Activated CD4-positive, alpha-beta T cell treated with anti-CD3 and anti-CD28 coated beads, Interleukin-2, amount 10 ng/mL, durations not matched to agents 7 days and 5 days (primary cell): Measurements from ENCODE around the gene SHTN1. TPM values are rescaled to one million over a fixed set of nuclear protein-coding genes. Genes with fewer than 3 reads are reported as not detected.

Experiments used
- CTCF ChIA-PET: fragments of 350-600 bp; sonication (Branson Sonifier 250); formaldehyde crosslinking; loops from one replicate; lab custom pipeline; 2021; ENCODE audit warnings: antibody characterized with exemption; lab: Charles Lee
- POLR2A ChIA-PET: fragments of 350-600 bp; sonication (Branson Sonifier 250); formaldehyde crosslinking; loops from one replicate; lab custom pipeline; 2021; ENCODE audit warnings: antibody characterized with exemption; lab: Charles Lee
- DNase-seq: peaks from one replicate; pipeline ENCODE4 v3.0.0-alpha.2; 2020
- H3K27ac Mint-ChIP-seq: one replicate; pipeline ENCODE4 v1.8.0; 2021; ENCODE audit warnings: mild to moderate bottlenecking, moderate library complexity, mixed read lengths
- H3K27me3 Mint-ChIP-seq: one replicate; pipeline ENCODE4 v1.8.0; 2021; ENCODE audit warnings: mixed read lengths
- H3K36me3 Mint-ChIP-seq: one replicate; pipeline ENCODE4 v1.8.0; 2021; ENCODE audit warnings: low read depth, mixed read lengths
- H3K4me1 Mint-ChIP-seq: one replicate; pipeline ENCODE4 v1.8.0; 2021; ENCODE audit warnings: mixed read lengths
- H3K4me3 Mint-ChIP-seq: one replicate; pipeline ENCODE4 v1.8.0; 2021; ENCODE audit warnings: mild to moderate bottlenecking, moderate library complexity, mixed read lengths
- H3K9me3 Mint-ChIP-seq: one replicate; pipeline ENCODE4 v1.8.0; 2021; ENCODE audit warnings: mixed read lengths
- total RNA-seq, 2 experiments: library from RNA; stranded (reverse); gene quantifications; one replicate each; pipeline ENCODE4 v1.2.3, GENCODE V29; 2021

Gene SHTN1
- total RNA-seq, 2 experiments from 2014 or later = 0.40 to 0.45 TPM

DNA sequence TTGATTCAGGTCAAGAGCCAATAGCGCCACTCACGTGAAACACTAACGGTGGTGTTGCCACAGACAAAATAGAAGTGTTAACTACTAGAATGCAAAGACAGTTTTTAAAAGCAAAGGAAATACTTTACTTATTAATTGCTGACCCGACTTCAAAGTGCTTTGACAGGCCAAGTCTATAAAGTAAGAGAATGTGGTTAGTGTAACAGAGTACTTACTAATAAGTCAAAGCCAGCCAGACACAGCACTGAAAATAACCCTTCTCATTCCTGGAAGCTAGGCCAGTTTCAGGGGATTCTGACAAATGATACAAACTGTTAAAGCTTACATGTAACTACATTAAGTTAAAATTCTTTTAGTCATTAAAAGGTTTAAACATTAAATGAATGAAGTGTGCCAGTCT, 105.4 kb downstream of the SHTN1 start:
- H3K36me3 Mint-ChIP-seq = no peaks in the 10 kb centered on the region
- ChIA-PET CTCF (no interaction called here), POLR2A (no interaction called here)
- H3K4me1 Mint-ChIP-seq = no peaks in the 10 kb centered on the region
- no peak overlapping the region for H3K27ac Mint-ChIP-seq
- DNase-seq = no peak
- H3K27me3 Mint-ChIP-seq = peaks cover 2% of the 10 kb centered on the region
- H3K4me3 Mint-ChIP-seq = no peak overlapping the region
- H3K9me3 Mint-ChIP-seq = no peaks in the 10 kb centered on the region

GRCh38 chr10:116893686-116894037, 111.3 kb downstream of the SHTN1 start:
- H3K4me3 Mint-ChIP-seq = no peak overlapping the region
- H3K27ac Mint-ChIP-seq = no peak overlapping the region
- no peaks in the 10 kb centered on the region for H3K9me3 Mint-ChIP-seq
- H3K4me1 Mint-ChIP-seq = no peaks in the 10 kb centered on the region
- no peak for DNase-seq
- CTCF ChIA-PET = no interaction called here
- POLR2A ChIA-PET = no interaction called here
- no peaks in the 10 kb centered on the region for H3K36me3 Mint-ChIP-seq
- peaks cover 33% of the 10 kb centered on the region for H3K27me3 Mint-ChIP-seq

DNA sequence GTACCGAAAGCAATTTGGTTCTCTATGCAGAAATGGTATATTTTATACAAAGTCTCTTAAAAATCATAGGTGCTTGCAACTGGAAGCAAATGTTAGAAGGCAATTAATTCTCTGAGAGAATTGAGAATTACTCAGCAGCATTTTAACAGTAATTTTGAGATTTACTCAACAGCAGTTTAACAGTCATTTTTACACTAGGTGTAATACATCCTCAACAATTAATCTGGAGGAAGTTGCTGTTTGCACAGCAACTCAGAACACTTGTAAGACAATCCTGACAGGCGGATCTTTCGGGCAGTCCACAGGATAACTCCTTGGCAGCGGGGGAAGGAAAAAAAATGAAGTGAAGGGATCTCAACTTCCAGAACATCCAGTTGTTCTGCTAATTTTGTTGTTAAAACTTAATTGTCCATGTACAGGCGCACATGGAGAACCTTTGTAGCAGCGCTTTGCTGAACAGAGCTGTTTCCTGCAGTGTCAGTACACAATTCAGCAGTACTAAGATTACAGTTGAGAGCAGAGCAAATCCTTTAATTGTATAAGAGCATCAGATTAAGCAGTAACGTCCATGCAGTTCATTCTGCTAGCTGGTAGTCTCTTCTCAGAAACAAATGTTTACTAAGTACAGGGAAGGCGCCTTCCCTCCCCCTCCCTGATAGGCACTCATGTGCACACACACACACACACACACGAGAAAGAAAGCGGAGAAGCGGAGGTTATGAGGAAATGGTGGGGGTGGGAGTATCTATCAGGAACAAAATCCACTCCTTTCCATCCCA, 111.9 kb downstream of the SHTN1 start:
- Mint-ChIP-seq H3K27ac (no peak overlapping the region), H3K4me3 (no peak overlapping the region), H3K4me1 (no peaks in the 10 kb centered on the region), H3K9me3 (no peaks in the 10 kb centered on the region), H3K36me3 (no peaks in the 10 kb centered on the region), H3K27me3 (peaks cover 33% of the 10 kb centered on the region)
- no peak for DNase-seq
- CTCF ChIA-PET = no interaction called here
- POLR2A ChIA-PET = no interaction called here

GRCh38 chr10:116891208-116891607, 113.8 kb downstream of the SHTN1 start:
- Mint-ChIP-seq H3K4me3 (no peak overlapping the region), H3K36me3 (no peaks in the 10 kb centered on the region)
- POLR2A ChIA-PET = no interaction called here

GRCh38 chr10:116889066-116889465, 115.9 kb downstream of the SHTN1 start:
- ChIA-PET POLR2A (no interaction called here), CTCF (no interaction called here)
- DNase-seq = no peak
- Mint-ChIP-seq H3K27me3 (peaks cover 32% of the 10 kb centered on the region), H3K36me3 (no peaks in the 10 kb centered on the region), H3K4me3 (no peak overlapping the region), H3K9me3 (no peaks in the 10 kb centered on the region), H3K27ac (no peak overlapping the region), H3K4me1 (no peaks in the 10 kb centered on the region)

More at GRCh38 chr10:116891208-116891607, 113.8 kb downstream of the SHTN1 start:
- DNase-seq = no peak
- Mint-ChIP-seq H3K27ac (no peak overlapping the region), H3K4me1 (no peaks in the 10 kb centered on the region), H3K9me3 (no peaks in the 10 kb centered on the region), H3K27me3 (peaks cover 33% of the 10 kb centered on the region)
- CTCF ChIA-PET = interaction anchor here (0.8 kb wide), 1 partner anchor 27 kb away, joined by 3 read pairs; no protein-coding TSS in a partner anchor

DNA sequence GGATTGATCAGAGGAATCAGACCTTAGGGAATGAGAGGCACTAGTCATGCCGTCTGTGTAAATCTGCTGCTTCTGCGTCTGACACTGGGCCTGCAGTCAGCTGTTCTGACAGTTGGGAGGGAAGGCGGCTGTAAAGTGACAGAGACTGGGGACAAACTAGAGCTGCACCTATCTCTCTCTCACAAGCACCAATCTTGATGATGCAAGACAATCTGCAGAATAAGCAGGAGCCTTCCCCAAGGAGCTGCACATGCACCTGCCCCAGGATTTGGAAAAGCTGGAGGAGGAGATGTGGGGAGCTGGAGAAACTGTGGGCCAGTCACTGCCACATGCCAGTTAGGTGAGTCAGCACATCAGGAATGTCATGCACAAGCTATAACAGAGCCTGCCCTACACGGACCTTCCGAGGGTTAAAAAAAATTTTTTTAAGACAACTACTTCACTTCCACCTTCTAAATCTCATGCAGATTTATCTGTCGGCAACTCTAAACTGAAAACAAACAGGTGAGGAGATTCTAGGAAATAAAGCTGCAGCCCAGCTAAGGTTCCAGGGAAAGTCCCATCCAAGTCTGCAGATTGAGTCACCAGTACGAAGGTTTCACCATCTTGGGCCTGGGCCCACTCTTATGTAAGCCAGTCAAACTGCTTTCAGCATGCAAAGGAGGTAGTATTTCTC, 116.5 kb downstream of the SHTN1 start:
- H3K9me3 Mint-ChIP-seq = no peaks in the 10 kb centered on the region
- POLR2A ChIA-PET = no interaction called here
- CTCF ChIA-PET = no interaction called here
- H3K4me3 Mint-ChIP-seq = no peak overlapping the region
- H3K4me1 Mint-ChIP-seq = no peaks in the 10 kb centered on the region
- no peaks in the 10 kb centered on the region for H3K36me3 Mint-ChIP-seq
- no peak overlapping the region for H3K27ac Mint-ChIP-seq
- peaks cover 27% of the 10 kb centered on the region for H3K27me3 Mint-ChIP-seq
- DNase-seq = no peak

DNA sequence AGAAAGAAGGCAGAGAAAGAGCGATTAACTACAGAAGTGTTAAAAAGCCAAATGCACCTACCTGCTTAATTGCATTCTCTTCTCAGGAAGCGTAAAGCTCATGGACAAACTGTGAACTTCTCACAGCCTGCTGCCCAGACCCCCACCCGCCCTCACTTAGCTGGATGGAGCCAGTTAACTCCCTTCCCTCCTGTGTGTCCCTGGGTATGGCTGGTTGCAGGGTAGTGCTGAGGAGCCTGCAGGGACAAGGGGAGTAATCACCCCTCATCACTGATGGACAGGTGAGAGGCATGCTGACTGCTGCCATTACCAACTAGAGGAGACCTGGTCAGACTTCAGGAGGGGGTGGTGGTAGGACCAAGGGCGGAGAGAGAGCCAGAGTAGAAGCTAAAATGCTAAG, 118.2 kb downstream of the SHTN1 start:
- CTCF ChIA-PET = interaction anchor here (1.0 kb wide), 1 partner anchor 12 kb away, joined by 3 read pairs; no protein-coding TSS in a partner anchor
- H3K9me3 Mint-ChIP-seq = no peaks in the 10 kb centered on the region
- peaks cover 15% of the 10 kb centered on the region for H3K27me3 Mint-ChIP-seq
- no peak overlapping the region for H3K4me3 Mint-ChIP-seq
- no peaks in the 10 kb centered on the region for H3K36me3 Mint-ChIP-seq
- H3K4me1 Mint-ChIP-seq = no peaks in the 10 kb centered on the region
- POLR2A ChIA-PET = no interaction called here
- no peak overlapping the region for H3K27ac Mint-ChIP-seq
- no peak for DNase-seq

- CTCF ChIA-PET = no interaction called here
- Mint-ChIP-seq H3K36me3 (no peaks in the 10 kb centered on the region), H3K4me3 (no peak overlapping the region), H3K27ac (no peak overlapping the region), H3K4me1 (no peaks in the 10 kb centered on the region), H3K9me3 (no peaks in the 10 kb centered on the region), H3K27me3 (peaks cover 5% of the 10 kb centered on the region)
- POLR2A ChIA-PET = no interaction called here
- DNase-seq = no peak
Measured at GRCh38 chr10:116882639-116883038, 122.3 kb downstream of the SHTN1 start.

DNA sequence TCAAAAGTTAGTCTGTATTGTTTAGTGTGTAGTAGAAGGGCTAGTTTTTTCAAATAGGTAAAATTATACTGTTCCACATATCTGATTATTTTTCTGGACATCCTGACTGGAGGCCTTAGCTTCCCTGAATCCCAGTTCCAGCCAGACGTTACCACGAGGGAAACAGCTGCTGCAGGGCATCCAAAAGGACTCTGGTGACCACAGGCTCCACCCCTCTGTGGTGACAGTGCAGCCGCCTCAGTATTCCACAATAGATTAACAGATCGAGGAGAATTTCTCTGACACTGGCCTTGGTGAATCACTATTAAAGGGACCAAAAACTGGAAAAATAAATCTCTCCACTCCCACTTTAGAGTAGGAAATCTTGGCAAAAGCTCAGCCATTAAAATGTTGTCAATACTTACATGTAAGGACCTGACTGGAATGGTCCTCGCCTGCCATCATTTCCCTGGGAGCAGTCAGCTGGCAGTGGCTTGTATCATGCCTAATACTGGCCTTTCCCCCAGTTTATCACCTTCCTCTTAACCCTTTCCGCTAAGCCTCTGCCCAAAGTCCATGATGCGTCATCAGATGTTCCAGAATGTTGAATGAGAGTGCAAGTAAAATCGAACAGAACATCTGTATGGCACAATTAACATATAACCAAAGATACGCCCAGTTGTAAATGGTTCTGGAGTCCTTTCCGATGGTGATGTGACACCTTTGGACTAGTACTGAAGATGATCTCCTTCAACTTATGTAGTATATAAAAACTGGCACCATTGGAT, 124.1 kb downstream of the SHTN1 start:
- H3K36me3 Mint-ChIP-seq = no peaks in the 10 kb centered on the region
- H3K9me3 Mint-ChIP-seq = no peaks in the 10 kb centered on the region
- H3K4me1 Mint-ChIP-seq = no peaks in the 10 kb centered on the region
- no peak for DNase-seq
- H3K27me3 Mint-ChIP-seq = peaks cover 8% of the 10 kb centered on the region
- CTCF ChIA-PET = no interaction called here
- no peak overlapping the region for H3K27ac Mint-ChIP-seq
- no peak overlapping the region for H3K4me3 Mint-ChIP-seq
- POLR2A ChIA-PET = no interaction called here

GRCh38 chr10:116879817-116880216, 125.2 kb downstream of the SHTN1 start:
- Mint-ChIP-seq H3K36me3 (no peaks in the 10 kb centered on the region), H3K27me3 (peaks cover 9% of the 10 kb centered on the region), H3K9me3 (no peaks in the 10 kb centered on the region), H3K4me1 (no peaks in the 10 kb centered on the region), H3K4me3 (no peak overlapping the region), H3K27ac (no peak overlapping the region)
- CTCF ChIA-PET = no interaction called here
- POLR2A ChIA-PET = no interaction called here
- DNase-seq = no peak

DNA sequence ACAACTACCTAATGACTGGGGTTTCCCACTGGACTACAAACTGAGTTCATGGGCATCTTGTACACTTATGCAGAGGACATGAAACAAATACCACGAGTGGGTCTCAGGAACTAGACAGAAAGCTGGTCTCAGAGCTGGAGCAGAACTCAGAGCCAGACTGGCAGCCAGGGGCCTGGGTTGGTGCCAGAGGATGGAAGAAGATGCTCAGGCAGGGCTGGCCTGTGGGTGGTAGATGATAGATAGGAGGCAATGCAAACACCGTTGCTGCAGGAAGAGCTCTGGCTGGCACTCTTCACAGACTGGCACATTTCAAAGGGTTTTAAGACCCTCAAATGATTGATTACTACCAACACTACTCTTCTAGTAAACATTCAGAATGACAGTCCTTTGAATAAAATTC, 126.9 kb downstream of the SHTN1 start:
- peaks cover 3% of the 10 kb centered on the region for H3K27me3 Mint-ChIP-seq
- POLR2A ChIA-PET = no interaction called here
- no peaks in the 10 kb centered on the region for H3K36me3 Mint-ChIP-seq
- H3K27ac Mint-ChIP-seq = no peak overlapping the region
- no peaks in the 10 kb centered on the region for H3K4me1 Mint-ChIP-seq
- CTCF ChIA-PET = no interaction called here
- H3K4me3 Mint-ChIP-seq = no peak overlapping the region
- H3K9me3 Mint-ChIP-seq = no peaks in the 10 kb centered on the region
- no peak for DNase-seq

GRCh38 chr10:116877391-116877790, 127.6 kb downstream of the SHTN1 start:
- Mint-ChIP-seq H3K4me1 (no peaks in the 10 kb centered on the region), H3K27me3 (peaks cover 3% of the 10 kb centered on the region), H3K36me3 (no peaks in the 10 kb centered on the region), H3K9me3 (no peaks in the 10 kb centered on the region), H3K27ac (no peak overlapping the region), H3K4me3 (no peak overlapping the region)
- POLR2A ChIA-PET = no interaction called here
- DNase-seq = no peak
- CTCF ChIA-PET = no interaction called here

DNA sequence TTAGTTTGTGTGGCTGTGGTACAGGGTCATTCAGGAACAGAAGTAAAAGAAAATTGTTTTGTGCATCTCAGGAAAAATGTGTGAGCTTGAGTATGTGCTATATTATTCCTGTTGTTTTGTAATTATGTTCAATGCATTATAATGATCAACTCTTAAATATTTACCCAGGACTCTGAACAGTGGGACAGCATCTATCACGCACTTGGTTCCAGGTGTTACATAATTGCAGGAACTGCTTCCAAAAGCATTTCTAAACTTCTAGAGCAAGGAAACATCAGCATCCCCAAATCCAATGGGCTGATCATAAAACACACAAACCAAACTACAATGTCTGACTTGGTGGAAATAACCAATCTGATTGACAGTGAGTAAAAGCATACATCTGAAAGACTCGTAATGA, 129.1 kb downstream of the SHTN1 start:
- DNase-seq = no peak
- Mint-ChIP-seq H3K9me3 (no peaks in the 10 kb centered on the region), H3K4me1 (no peaks in the 10 kb centered on the region), H3K36me3 (no peaks in the 10 kb centered on the region), H3K27ac (no peak overlapping the region), H3K4me3 (no peak overlapping the region), H3K27me3 (peaks cover 3% of the 10 kb centered on the region)
- ChIA-PET CTCF (interaction anchor here (0.5 kb wide), 1 partner anchor 28 kb away, joined by 4 read pairs; no protein-coding TSS in a partner anchor), POLR2A (no interaction called here)
